Retinal pigment epithelial cell (primary cell): ENCODE results near the gene FMO3.

Source experiments
- DNase-seq: peaks from one replicate; pipeline ENCODE4 v3.0.0-alpha.2; 2010; ENCODE audit warnings: low read depth
- H3K4me3 ChIP-seq: 2 replicates; pipeline ENCODE4 v1.5.1; 2011; ENCODE audit warnings: mild to moderate bottlenecking, low read length, control low read depth, moderate library complexity
- TF ChIP-seq, protein P1 (sequence below): conservative IDR thresholded peaks from 2 replicates; pipeline ENCODE4 v1.5.1; 2011; ENCODE audit warnings: low read depth, low read length, control low read depth, inconsistent platforms

Gene FMO3

DNA sequence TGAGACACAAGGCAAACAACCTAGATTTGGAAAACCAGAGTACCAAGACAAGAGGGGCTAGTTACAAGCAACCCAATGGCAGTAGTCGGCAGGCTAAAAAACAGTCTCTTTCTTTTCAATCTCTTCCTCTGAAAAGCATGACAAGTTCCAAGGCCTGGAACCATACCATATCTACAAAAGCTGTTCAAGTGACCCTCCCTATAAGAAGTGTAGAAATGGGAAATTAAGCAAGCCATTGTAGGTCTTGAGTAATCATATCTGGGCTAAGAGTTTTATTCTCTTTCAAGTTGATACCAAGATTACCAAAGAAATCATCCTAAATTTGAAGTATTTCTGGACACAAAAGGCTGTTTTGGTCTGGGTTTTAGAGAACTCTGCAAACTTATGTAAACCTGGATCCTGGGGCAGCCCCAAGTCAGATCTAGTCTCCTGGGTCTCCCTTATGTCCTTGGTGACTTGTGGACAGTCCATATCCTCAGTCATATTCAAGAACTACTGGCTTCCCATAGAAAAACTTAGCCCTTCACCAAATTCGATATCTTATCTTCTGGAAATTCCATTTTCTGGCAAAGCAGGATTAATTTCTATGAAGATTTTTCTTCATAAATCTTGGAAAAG is 24.7 kb downstream of the FMO3 start:
- no peak overlapping the region for H3K4me3 ChIP-seq
- no peak for DNase-seq
- TF ChIP-seq, protein P1, sequence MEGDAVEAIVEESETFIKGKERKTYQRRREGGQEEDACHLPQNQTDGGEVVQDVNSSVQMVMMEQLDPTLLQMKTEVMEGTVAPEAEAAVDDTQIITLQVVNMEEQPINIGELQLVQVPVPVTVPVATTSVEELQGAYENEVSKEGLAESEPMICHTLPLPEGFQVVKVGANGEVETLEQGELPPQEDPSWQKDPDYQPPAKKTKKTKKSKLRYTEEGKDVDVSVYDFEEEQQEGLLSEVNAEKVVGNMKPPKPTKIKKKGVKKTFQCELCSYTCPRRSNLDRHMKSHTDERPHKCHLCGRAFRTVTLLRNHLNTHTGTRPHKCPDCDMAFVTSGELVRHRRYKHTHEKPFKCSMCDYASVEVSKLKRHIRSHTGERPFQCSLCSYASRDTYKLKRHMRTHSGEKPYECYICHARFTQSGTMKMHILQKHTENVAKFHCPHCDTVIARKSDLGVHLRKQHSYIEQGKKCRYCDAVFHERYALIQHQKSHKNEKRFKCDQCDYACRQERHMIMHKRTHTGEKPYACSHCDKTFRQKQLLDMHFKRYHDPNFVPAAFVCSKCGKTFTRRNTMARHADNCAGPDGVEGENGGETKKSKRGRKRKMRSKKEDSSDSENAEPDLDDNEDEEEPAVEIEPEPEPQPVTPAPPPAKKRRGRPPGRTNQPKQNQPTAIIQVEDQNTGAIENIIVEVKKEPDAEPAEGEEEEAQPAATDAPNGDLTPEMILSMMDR: no peak

DNA sequence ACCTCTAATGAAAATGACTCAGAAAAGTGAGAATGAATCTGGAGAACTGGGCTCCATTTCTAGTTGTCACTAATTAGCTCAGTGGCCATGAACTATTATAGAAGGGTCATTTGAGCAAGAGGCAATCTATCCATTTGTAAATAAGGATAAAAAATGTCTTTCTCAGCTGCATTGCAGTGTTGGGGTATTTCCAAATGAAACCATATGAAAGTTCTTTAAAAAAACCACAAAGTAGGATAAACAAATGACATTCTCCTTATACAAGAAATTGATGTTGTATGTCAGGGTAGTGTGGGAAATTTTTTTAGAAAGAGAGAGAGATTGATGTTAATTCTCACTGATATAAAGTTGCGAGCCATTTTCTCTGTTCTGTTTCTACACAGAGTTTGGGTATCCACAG is 26.0 kb downstream of the FMO3 start:
- DNase-seq: no peak
- TF ChIP-seq, protein P1: no peak
- no peak overlapping the region for H3K4me3 ChIP-seq

DNA sequence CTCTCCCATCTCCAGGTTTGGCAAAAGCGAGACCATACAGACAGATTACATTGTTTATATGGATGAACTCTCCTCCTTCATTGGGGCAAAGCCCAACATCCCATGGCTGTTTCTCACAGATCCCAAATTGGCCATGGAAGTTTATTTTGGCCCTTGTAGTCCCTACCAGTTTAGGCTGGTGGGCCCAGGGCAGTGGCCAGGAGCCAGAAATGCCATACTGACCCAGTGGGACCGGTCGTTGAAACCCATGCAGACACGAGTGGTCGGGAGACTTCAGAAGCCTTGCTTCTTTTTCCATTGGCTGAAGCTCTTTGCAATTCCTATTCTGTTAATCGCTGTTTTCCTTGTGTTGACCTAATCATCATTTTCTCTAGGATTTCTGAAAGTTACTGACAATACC is 26.4 kb downstream of the FMO3 start:
- TF ChIP-seq, protein P1: no peak
- no peak for DNase-seq
- H3K4me3 ChIP-seq: no peak overlapping the region

DNA sequence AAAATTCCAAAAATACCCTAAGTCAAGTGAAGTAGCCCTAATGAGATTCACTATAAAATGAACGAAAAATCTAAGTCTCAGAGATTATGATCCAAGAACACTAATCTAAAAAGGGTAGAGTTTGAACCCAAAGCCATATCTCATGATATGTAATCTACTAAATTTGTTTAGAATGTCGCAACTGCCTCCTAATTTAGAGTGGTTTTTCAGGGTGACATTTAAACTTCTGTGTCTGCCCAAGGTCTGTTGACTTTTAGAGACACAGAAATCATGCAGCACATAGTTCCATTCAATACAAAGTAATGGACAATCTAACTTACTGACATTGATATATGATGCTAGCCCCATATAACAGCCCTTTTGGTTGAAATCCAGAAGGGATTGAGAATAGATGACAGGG is 28.9 kb downstream of the FMO3 start:
- TF ChIP-seq, protein P1: no peak
- no peak for DNase-seq
- no peak overlapping the region for H3K4me3 ChIP-seq

DNA sequence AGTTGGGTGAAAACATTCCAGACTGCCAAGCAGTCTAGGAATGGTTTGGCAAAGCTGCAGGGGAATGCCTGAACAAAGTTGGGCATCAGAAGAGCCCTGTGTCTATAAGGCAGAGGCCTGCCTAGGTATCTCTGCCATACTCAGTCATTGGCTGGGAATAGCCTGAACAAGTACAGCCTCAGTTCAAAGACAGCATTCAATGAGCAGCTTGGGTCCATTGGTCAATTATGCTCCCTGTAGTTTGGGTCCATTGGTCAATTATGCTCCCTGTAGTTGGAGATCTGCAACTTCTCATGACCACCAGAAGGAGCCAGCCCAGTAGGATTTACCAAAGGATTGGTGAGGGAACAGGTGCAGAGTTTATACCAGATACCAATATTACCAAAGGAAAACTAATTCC is 31.6 kb downstream of the FMO3 start:
- DNase-seq: no peak
- no peak overlapping the region for H3K4me3 ChIP-seq
- TF ChIP-seq, protein P1: no peak

DNA sequence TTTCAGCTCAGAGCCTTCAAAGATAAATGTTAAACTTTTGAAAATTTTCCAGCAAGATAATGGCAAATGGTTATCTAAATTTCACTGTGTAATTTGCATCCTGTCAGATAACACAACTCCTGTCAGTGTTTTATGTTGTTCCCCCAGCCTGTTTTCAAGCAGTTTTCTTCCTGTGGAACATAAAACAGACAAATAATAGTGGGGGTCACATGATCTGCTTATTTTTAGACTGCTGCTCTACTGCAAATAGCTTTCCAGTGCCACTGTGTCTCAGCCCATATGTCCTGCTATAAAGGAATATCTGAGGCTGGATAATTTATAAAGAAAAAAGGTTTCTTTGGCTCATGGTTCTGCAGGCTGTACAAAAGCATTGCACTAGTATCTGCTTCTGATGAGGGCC is 32.2 kb downstream of the FMO3 start:
- TF ChIP-seq, protein P1: no peak
- DNase-seq: no peak
- H3K4me3 ChIP-seq: no peak overlapping the region

DNA sequence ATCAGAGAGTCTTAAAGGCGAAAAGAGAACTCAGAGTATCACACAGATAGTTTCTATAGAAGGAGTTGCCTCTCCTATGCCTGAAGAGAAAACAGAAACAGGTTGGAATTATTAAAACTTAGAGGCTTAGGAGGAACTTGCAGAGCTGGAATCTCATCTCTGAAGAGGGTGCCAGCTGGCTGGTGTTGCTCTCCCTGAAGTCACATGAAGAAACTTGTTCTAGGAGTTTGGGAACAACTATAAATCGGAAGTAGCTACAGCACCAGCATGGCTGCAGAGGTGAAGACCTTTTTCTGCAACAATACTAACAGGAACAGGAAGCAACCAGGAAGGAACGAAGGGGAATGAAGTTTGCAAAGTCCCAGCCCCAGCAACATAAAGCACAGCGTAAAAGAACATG is 35.8 kb downstream of the FMO3 start:
- TF ChIP-seq, protein P1: no peak
- no peak overlapping the region for H3K4me3 ChIP-seq
- DNase-seq: no peak
